Mammary epithelial cell (primary cell): ENCODE measurements around the gene CENPL.

ENCODE experiments used
- CTCF ChIP-seq, 2 donors: IDR thresholded peaks in 1 of 2; conservative IDR thresholded peaks in 1 of 2; 2 replicates each; pipeline ENCODE4 v1.5.1; 2011 to 2012; ENCODE audit warnings: inconsistent platforms in 2 of 2, low read length in 2 of 2, mild to moderate bottlenecking in 2 of 2, control low read depth in 1 of 2, low read depth in 1 of 2; ENCODE audit not compliant: insufficient read depth in 1 of 2; ENCODE audit errors: extremely low read depth in 1 of 2
- EZH2 ChIP-seq: IDR thresholded peaks from 2 replicates; pipeline ENCODE4 v1.6.1; 2012; ENCODE audit warnings: low read length, inconsistent platforms, borderline replicate concordance

DNA sequence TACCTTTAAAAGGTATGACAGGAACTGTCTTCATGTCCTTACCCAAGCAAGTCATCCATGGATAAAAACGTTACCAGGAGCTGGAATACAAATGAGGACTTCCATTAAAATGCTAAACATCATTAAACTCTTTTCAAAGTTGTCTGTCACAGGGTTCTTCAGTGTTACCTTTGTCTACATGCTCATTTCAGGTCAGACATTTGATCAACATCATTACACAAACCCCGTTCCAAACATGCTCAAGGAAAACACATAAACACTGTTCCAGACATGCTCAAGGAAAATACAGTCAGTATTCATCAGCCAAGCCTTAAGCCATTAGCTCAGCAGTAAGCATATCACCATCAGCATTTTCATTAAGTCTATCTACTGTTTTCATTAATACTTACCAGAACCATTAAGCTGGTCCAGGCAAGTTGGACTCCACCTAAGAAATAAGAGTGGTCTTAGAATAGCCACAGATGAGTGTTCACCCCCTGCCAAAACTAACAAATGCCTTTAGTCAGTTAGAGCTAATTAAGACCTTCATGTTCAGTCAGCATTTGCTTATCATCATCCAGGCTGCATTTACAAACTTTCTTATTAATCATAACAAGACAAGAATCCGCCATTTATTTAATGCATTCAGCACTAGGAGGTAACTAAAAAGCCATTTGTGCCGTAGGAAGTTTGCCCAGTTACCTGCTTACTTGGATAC lies 40.9 kb upstream of the CENPL start:
- TF ChIP-seq CTCF (conservative IDR thresholded peaks at IDR 0.05 in 1 of 2, IDR thresholded peaks at IDR 0.05 in 1 of 2; ENCODE audit: extremely low read depth in 1 of 2, insufficient read depth in 1 of 2, low read depth in 1 of 2, low read length in 2 of 2) (no peak), EZH2 (no peak)
